ENCODE measurements around the gene JARID2.

The JARID2 gene

DNA sequence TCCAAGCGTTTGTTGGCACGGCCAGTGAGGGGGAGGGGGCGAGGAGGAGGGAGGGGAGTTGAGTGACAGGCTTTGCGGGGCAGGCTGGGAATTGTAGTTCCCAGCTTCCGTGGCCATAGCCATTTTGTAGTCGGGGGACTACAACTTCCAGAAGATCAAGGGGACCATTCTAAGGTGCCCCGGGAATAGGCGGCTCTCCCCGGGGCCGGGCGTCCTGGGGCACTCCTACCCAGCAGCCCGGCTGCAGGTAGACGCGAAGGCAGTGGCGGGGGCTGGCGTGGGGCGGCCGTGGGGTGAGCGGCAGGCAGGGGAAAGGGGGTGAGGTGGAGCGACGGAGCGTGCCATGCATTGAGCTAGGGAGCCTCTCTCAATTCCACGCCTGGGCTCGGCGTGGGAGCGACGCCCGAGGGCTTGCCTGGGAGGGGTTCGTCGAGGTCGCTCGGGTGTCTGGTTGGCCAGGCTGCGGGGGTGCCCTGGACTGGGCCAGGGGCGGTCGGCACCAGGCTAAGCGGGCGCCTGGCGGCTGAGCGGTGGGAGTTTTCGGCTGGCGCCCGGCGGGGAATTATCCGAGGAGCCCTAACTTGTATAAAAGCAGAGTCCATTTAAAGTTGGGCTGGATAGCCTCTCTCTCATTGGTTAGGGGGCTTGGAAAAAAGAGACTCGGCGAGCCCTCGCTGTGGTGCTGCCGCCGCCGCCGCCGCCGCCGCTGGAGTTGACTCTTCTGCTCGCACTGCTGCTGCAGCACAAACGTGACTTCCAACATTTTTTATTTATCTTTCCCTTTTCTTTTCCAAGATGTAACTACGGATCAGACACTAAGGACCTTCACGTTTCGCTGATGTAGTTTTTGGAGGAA, at the start of gene JARID2:
Gene JARID2 (plus strand): TSS at position 709 of the 856 bp plus-strand sequence. CDS start 471 bp downstream, outside the sequence.
- peak; percentile 80 for DNase-seq

DNA sequence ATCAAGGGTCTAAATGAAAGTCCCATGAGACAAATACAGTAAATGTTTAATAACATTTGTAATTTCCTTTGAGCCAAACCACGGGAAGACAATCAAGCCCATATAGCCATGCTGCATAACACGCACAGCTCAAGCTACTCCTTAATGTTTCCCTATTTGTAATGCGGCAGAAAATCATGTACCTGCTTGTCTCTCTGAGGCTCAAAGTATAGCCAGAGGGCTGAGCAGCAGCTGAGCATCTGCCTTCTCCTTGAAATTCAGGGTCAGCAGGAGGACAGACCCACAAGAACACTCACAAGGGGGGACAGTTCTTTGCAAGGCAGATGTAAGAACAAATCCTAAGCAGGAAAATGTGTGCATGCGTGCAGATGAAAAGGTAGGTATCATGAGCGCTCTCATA, 45.8 kb upstream of the JARID2 start:
- DNase-seq = no peak

DNA sequence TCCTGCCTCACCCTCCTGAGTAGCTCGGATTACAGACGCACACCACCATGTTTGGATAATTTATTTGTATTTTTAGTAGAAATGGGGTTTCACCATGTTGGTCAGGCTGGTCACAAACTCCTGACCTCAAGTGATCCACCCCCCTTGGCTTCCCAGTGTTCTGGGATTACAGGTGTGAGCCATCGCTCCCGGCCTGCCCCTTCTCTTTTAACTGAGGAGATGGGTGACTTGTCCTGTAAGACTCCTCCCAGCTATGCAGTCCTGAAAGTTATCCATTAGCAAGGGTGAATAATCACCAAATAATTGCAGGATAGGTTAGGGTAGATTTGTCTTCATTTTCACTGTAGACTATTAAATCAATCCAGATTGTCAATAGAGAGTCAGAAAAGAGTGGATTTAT, 40.5 kb upstream of the JARID2 start:
- no peak for DNase-seq

DNA sequence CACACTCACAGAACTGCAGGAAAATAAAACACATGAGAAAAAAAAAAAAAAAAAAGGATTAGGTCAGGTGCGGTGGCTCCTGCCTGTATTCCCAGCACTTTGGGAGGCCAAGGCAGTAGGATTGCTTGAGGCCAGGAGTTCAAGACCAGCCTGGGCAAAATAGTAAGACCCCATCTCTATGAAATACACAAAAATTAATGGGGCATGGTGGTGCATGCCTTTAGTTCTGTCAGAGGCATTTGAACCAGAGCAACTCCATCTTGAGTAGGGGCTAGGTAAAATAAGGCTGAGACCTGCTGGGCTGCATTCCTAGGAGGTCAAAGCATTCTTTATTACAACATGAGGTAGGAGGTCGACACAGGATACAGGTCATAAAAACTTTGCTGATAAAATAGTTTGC, 39.0 kb upstream of the JARID2 start:
- DNase-seq = no peak

DNA sequence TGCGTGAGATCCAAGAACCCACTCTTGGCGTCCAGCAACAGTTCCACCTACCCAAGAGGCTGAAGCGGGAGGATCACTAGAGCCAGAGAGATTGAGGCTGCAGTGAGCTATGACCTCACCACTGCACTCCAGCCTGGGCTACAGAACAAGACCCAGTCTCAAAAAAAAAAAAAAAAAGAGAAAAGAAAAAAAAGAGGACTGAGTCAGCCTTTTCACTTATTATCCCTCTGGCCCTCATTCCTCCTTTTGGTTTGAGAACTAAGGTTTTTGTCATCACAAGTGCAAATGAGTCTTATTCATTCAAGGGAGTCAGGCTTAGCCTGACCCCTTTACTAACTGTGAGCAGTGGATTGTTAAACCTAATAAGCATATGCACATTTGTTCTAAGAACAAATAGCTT, 37.9 kb upstream of the JARID2 start:
- no peak for DNase-seq

DNA sequence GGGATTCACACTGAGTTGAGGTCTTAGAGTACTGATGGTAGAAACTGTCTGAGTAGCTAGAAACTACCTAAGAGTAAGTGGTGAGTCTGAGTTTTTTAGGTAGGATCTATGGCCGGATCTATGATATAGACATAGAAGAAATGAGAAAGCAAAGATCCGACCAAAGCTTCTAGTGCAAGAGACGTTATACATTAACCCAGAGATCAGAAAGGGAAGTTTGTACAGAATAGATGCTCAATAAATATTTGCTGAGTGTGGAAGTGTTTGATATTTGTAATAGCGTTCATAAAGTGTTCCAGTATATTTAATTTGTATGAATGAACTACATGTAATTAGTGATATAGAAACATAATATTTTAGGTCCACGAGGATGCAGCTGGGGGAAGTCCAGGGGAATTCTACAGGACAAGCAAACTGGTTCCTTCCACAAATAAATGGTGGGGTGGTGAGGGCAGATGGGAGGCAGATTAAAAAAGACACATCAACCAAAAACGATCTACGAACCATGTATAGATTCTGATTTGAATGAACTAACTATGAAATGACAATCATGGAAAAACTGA, 31.9 kb upstream of the JARID2 start:
- DNase-seq = no peak

DNA sequence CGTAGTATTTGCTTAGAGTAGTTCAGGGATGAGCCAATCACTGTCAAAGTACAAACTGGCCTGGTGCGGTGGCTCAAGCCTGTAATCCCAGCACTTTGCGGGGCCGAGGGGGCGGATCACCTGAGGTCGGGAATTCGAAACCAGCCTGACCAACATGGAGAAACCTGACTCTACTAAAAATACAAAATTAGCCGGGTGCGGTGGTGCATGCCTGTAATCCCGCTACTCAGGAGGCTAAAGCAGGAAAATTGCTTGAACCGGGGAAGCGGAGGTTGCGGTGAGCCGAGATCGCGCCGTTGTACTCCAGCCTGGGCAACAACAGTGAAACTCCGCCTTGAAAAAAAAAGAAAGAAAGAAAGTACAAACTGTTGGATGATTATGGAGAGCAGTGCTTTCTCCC, 27.5 kb upstream of the JARID2 start:
- no peak for DNase-seq

DNA sequence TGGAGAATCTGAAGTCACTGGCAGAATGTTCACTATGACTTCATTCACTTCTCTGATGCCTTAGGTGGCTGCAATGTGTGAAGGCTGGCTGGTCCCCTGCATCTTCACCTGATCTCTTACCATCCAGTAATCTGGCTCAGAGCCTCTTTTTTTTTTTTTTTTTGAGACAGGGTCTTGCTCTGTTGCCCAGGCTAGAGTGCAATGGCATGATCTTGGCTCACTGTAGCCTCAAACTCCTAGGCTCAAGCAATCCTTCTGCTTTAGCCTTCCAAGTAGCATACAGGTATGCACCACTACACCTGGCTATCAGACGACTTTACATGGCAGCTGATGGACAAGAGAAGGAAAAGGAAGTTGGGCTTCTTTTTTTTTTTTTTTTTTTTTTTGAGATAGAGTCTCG, 25.8 kb upstream of the JARID2 start:
- DNase-seq = no peak

DNA sequence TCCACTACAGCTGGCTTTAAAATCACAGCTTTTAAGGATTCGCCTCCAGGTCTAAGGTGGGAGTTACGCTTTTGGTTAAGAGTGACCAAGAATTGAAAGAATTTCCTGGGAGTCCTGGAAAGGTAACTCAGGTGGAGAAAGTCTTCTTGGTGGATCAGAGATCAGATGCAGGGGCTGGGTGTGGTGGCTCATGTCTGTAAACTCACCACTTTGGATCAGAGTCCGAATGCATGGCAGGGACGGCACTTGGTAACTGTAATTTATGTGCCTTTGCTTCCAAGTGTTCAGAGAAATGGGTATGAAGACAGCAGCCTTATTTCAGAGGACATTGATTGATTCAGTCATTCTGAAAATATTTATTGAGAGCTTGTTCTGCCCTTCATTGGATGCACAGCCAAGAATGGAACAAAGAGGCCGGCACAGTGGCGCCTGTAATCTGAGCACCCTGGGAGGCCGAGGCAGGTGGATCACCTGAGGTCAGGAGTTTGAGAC, 18.0 kb upstream of the JARID2 start:
- DNase-seq = no peak

DNA sequence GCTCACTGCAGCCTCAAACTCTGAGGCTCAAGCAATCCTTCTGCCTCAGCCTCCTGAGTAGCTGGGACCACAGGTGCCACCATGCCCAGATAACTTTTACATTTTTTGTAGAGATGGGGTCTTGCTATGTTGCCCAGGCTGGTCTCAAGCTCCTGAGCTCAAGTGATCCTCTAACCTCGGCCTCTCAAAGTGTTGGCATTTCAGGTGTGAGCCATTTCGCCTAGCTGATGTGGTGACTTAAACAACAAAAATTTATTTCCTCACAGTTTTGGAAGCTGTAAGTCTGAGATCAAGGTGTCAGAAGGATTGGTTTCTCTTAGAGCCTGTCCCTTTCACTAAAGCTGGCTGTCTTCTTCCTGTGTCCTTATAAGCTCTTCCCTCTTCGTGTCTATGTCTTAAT, 15.0 kb upstream of the JARID2 start:
- DNase-seq = no peak

DNA sequence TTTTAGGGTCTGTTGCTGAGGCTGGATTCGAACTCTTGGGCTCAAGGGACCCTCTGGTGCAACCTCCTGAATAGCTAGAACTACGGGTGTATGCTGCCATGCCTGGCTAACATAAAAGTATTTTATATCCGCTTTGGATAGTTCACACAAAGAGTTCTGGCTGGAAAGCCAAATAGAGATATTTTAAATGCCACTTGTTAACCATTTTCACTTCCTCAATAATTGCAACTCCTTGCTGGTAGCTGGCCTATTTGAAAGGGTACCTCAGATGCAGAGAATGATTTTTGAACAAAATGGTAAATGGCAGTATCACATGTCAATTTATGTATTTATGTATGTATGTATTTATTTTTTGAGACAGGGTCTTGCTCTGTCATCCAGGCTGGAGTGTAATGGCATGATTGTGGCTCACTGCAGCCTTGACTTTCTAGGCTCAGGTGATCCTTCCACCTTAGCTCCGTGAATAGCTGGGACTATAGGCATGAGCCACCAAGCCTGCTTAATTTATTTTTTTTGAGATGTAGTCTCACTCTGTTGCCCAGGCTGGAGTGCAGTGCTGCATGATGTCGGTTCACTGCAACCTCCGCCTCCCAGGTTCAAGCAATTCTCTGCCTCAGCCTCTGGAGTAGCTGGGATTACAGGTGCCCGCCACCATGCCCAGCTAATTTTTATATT, 12.9 kb upstream of the JARID2 start:
- DNase-seq = no peak

DNA sequence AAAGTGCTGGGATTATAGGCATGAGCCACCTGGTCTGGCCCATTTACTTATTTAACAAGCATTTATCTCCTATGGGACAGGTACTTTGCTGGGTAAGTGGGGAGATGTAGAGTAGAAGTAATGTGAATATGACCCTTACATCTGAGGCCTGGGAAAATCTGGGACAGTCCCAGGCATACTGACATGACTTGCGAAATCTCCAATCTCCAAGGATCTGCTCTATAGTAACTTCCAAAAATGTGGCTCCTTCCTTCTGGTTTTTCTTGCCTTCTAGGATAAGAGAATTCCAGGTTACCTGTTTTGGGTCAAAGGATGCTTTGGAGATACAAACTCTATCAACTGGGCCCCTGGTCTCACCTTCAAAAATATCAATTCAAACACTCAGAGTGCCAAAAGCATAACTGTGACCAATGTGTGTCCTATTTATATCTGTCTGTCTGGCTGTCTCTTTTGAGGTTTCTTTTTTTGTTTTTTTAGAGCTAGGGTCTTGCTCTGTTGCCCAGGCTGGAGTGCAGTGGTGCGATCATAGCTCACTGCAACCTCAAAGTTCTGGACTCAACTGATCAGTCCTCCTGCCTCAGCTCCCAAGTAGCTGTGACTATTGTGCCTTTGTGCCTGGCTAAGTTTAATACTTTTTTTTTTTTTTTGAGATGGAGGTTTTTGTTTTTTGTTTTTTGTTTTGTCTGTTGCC, 11.7 kb upstream of the JARID2 start:
- no peak for DNase-seq

DNA sequence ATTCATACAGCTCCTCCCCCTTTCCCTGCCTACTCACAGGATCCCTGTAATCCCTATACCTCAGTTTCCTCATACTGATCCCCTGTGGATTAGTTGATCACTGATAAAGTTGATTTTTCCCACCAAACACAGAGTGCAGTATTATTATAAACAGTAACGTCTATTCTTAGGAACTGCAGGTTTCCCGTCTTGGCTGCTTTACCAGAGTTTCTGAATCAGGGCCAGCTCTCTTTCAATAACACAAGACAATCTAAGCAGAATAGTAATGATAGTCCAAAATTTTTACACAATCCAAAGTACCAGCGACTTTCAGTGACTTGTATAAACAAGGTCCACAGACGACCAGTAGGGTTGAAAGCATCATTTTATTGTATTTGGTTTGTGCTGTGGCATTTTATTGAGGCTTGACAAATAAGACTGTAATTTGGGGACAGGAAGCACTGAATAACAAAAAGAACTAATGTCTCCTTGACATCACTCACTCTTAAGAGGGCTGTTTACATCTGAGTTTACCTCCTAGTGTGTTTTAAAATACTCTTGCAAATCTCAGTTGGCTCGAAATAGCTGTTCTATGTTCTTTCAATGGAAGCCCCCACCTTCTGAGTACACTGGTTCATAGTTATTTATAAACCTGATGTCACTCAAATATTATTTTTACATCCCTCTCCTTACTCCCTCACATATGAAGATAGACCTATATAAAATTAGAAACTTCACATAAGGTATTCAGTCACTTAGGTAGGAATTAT, 6.1 kb upstream of the JARID2 start:
- DNase-seq = no peak

DNA sequence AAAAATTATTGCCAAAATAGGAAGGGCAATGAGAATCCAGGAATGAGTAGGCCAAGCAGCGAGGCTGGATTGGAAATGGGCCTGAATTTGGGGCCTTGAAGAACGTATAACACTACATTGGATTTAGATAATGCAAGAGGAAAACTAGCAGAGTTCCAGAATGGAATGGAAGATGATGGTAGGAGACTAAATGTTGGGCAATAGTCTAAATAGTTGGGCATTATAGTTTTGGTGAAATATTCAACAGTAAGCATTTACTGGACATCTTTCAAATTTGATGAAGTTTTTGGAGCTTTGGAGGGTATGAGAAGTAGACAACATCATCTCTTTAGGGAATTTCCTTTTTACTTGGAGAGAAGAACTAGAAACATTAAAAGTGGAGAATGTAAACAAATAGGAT, 3.4 kb upstream of the JARID2 start:
- no peak for DNase-seq

DNA sequence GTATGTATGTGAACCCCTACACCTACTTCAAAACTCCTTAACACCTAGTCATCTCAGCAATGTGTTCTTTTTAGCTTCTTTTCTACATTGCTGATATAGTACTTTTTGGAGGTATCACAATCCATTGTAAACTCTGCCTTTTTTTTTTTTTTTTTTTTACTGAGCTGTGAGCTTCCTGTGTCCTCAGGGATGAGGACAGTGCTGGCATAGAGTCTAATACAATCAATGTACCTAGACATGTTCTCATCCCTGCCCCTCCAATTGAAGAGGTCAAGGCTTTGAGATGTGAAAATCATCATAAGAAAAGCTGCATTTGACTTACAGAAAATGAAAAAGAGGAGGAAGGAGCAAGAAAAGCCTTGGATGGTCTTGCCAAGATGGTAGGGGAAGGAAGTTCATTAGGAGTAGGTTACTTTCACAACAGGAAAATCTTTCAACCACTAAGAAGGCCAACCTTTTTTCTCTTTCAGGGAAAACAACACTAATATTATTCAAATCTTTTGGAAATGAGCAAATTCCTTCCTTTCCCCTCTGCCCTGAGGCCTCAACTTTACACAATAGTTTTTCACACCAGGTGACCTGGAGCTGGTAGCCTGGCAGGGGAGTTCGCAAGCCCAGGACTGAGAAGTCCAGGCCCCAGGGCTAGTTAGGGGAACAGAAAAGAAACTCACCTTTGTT, 2.8 kb upstream of the JARID2 start:
- no peak for DNase-seq

DNA sequence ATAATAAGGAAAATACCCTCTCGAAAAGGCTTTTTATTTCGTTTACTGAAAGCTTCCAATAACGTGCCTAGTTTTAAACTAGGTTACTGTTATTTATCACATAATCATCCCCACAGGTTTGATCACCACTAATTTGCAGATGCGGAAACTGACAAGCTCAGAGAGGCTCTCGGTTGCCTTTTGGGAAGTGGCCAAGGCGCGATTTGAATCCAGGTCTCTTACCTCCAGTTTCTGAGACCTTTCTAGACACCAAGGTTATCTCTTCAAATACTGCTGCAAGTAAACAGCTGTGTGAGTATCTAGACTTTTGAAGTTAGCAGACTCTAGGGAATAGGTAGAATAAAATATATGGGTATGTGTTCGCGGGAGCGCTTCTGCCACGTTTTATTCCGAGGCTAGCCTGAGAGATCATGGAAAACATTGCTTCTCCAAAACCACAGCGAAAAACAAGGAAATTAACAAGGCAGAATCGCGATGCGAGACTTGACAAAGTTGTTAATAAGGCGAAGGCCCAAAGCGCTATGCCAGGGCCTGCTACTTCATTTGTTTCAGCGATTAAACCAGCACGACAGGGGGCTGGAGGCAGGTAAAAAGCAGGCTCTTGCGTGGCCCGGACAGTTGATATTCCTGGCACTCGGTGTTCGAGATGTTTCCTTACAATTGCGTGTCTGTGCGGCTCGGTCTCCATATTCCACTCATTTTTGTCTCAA, 1.8 kb upstream of the JARID2 start:
- no peak for DNase-seq

DNA sequence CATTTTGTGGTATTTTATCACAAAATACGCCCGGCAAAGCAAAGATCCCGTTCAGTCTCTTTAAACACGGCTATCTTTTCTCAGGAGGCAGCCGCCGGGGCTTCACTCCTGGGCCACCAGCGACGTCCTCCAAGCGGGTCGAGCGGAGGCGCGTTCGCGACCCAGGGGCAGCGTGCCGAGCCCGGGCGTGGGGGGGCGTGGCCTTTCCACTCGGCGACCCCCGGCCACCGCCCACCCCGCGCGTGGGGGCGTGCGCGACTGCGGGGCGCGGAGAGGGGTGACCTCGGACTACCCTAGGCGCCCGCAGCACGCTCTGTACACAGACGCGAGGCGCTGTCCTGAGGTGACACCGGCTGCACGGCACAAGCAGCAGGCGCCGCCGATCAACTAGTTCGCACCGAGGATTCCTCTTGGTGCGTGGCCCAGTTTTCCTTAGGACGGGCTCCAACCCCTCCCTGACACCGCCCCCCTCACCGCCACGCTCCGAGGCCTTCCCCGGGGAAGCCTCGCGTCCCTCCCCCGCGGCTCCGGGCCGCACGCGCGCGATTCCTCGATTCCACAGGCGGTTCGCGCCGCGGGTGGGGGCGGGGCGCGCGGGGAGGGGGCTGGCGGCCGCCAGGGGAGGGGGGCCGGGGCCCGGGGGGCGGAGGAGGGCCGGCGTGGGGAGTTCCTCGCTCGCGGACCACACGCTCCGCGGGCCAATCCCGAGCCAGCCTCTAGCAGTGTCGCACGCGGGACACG, 1.1 kb upstream of the JARID2 start:
- peak; percentile 12 for DNase-seq

DNA sequence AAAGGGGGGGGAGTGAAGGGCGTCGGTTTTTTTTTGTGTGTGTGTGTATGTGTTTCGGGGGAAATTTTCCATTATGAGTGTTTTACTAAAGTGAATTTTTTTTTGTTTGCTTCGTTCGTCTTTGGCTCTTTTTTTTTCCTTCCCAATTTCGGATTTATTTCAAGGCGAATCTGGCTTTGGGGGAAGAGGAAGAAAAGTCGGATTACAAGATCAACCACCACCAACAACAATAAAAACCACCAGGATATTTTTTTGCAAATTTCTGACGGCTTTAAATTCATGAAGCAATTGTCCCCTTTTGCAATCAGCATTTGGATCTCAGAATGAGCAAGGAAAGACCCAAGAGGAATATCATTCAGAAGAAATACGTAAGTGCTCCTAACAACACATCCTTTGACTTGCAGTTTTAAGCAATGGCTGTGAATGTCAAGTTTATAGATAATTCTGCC, 372 bp downstream of the JARID2 start:
- DNase-seq = no peak

DNA sequence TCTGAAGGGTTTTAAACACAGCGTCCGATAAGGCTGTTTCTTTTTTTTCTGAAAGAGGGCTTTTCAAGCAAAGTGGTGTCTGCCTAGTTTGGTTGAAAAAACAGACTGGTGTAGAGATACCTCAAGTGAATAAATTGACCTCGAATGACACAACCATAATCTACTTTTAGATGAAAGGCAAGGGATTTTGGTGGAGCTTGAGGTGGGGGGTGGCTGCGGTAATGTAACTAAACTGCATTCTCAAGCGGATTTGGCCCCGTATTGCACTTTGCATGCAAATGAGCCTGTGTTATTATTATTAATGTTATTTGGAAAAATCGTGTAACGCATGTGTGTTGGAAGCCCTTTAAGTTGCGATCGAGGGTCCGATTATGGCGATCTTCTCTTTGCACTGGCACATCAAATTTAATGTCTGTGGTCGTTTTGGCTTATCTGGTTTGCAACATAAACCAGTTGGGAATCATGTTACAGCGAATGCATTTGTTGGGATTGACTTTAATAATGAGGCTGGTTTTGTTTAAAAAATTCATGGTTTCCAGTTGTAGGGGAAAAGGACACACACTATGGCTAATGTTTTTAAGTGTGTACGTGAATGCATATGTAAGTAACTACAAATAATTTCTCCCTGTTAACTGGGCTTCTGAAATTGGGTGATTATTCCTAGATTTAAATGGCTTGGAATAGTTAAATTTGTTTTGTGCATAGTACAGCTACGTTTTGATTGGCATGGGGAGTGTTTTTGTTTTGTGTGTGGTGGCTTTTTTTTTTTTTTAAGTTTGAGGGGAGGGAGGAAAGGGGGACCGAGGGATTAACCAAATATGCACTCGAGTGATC, 1.0 kb downstream of the JARID2 start:
- no peak for DNase-seq
